DND-41 (cell line): ENCODE data around the gene CHST12.
"Not testable (repeated sequence)": the region's sequence is repeated elsewhere in the genome, so short reads cannot be mapped to it uniquely, and the experiment has no call there.

Source experiments
- ATAC-seq: fragments of 200-7000 bp; cut with Tn5 transposase; 3 replicates; pipeline ENCODE4 v1.9.1; 2021; ENCODE audit warnings: low read depth; ENCODE audit not compliant: insufficient read depth
- DNase-seq: peaks from one replicate; pipeline ENCODE4 v3.0.0-alpha.2; 2020
- H2AFZ ChIP-seq: 2 replicates; pipeline ENCODE4 v1.6.0; 2012; ENCODE audit warnings: low read depth, low read length
- H3K27ac ChIP-seq: 2 replicates; pipeline ENCODE4 v1.5.1; 2012; ENCODE audit warnings: low read length, inconsistent platforms
- H3K27me3 ChIP-seq: fragments of 200-600 bp; sonication (generic); 2 replicates; pipeline ENCODE4 v1.6.0; 2012; ENCODE audit warnings: low read length, mild to moderate bottlenecking, inconsistent platforms; ENCODE audit not compliant: insufficient read depth, poor library complexity
- H3K36me3 ChIP-seq: 2 replicates; pipeline ENCODE4 v1.5.1; 2012; ENCODE audit warnings: low read length, inconsistent platforms; ENCODE audit not compliant: insufficient read depth
- H3K4me1 ChIP-seq: 2 replicates; pipeline ENCODE4 v1.5.1; 2012; ENCODE audit warnings: mild to moderate bottlenecking, low read length; ENCODE audit not compliant: insufficient read depth
- H3K4me2 ChIP-seq: 2 replicates; pipeline ENCODE4 v1.6.0; 2012; ENCODE audit warnings: mild to moderate bottlenecking, moderate library complexity, low read length, inconsistent platforms; ENCODE audit not compliant: insufficient read depth
- H3K4me3 ChIP-seq, 2 experiments: fragments of 200-600 bp in 1 of 2; shearing (Covaris generic) in 1 of 2; 2 replicates each; pipeline ENCODE4 v1.5.1; 2012 to 2016; ENCODE audit warnings: inconsistent platforms in 2 of 2, low read length in 2 of 2, mild to moderate bottlenecking in 2 of 2, low read depth in 1 of 2, moderate library complexity in 1 of 2
- H3K79me2 ChIP-seq: 2 replicates; pipeline ENCODE4 v1.6.0; 2012; ENCODE audit warnings: low read length, inconsistent platforms; ENCODE audit not compliant: insufficient read depth
- H3K9ac ChIP-seq: 2 replicates; pipeline ENCODE4 v1.6.0; 2012; ENCODE audit warnings: low read depth, mild to moderate bottlenecking, inconsistent platforms, low read length, moderate library complexity
- H3K9me3 ChIP-seq: 2 replicates; pipeline ENCODE4 v1.5.1; 2012; ENCODE audit warnings: low read length, moderate library complexity, mild to moderate bottlenecking, inconsistent platforms; ENCODE audit not compliant: insufficient read depth, severe bottlenecking
- H4K20me1 ChIP-seq: 2 replicates; pipeline ENCODE4 v1.6.0; 2012; ENCODE audit warnings: low read length; ENCODE audit not compliant: insufficient read depth
- CTCF ChIP-seq: IDR thresholded peaks from 2 replicates; pipeline ENCODE4 v1.5.1; 2012; ENCODE audit warnings: borderline replicate concordance, low read length, moderate library complexity, mild to moderate bottlenecking; ENCODE audit not compliant: poor library complexity, severe bottlenecking; ENCODE audit errors: extremely low read depth
- EZH2 ChIP-seq: IDR thresholded peaks from 3 replicates; pipeline ENCODE4 v1.6.1; 2012; ENCODE audit warnings: borderline replicate concordance, low read depth, mild to moderate bottlenecking, moderate library complexity, low read length, inconsistent platforms; ENCODE audit not compliant: severe bottlenecking

The CHST12 gene

GRCh38 chr7:2381881-2382509, 21.4 kb upstream of the CHST12 start:
- peaks cover 40% of the 10 kb centered on the region for H4K20me1 ChIP-seq
- H3K9me3 ChIP-seq, result no peaks in the 10 kb centered on the region
- H3K4me3 ChIP-seq, result no peak overlapping the region
- peaks cover 7% of the 10 kb centered on the region for H3K79me2 ChIP-seq
- no peak overlapping the region for H3K4me2 ChIP-seq
- ATAC-seq, result no peak
- no peak overlapping the region for H2AFZ ChIP-seq
- TF ChIP-seq EZH2, result no peak
- TF ChIP-seq CTCF, result no peak
- H3K27me3 ChIP-seq, result no peaks in the 10 kb centered on the region
- no peak overlapping the region for H3K9ac ChIP-seq
- no peak overlapping the region for H3K27ac ChIP-seq
- no peak for DNase-seq
- H3K36me3 ChIP-seq, result peaks cover 55% of the 10 kb centered on the region
- no peaks in the 10 kb centered on the region for H3K4me1 ChIP-seq

GRCh38 chr7:2383543-2384274, 19.7 kb upstream of the CHST12 start:
- H3K4me1 ChIP-seq, result no peaks in the 10 kb centered on the region
- no peaks in the 10 kb centered on the region for H3K27me3 ChIP-seq
- peaks cover 29% of the 10 kb centered on the region for H4K20me1 ChIP-seq
- H3K36me3 ChIP-seq, result peaks cover 44% of the 10 kb centered on the region
- no peak overlapping the region for H3K9ac ChIP-seq
- no peak for TF ChIP-seq CTCF
- no peak for DNase-seq
- no peak overlapping the region for H3K27ac ChIP-seq
- no peak overlapping the region for H2AFZ ChIP-seq
- H3K4me2 ChIP-seq, result no peak overlapping the region
- H3K9me3 ChIP-seq, result no peaks in the 10 kb centered on the region
- H3K4me3 ChIP-seq, result no peak overlapping the region
- ATAC-seq, result no peak
- no peaks in the 10 kb centered on the region; the same call in 1 of the 2 replicates for H3K79me2 ChIP-seq

- Histone ChIP-seq H3K36me3 (peaks cover 35% of the 10 kb centered on the region), H3K9me3 (no peaks in the 10 kb centered on the region), H3K4me2 (no peak overlapping the region), H3K9ac (no peak overlapping the region), H3K79me2 (no peaks in the 10 kb centered on the region), H3K27ac (no peak overlapping the region), H3K4me3 (no peak overlapping the region), H3K4me1 (no peaks in the 10 kb centered on the region), H3K27me3 (no peaks in the 10 kb centered on the region), H2AFZ (no peak overlapping the region), H4K20me1 (peaks cover 20% of the 10 kb centered on the region)
- TF ChIP-seq EZH2 (no peak), CTCF (peak; percentile 35)
- DNase-seq, result no peak
- no peak for ATAC-seq
Measured at GRCh38 chr7:2384354-2385243, 18.8 kb upstream of the CHST12 start.

GRCh38 chr7:2386122-2386521, 17.3 kb upstream of the CHST12 start:
- not testable (repeated sequence) for ATAC-seq, H3K9me3 ChIP-seq, H3K79me2 ChIP-seq, H3K9ac ChIP-seq, DNase-seq, H3K4me3 ChIP-seq, H4K20me1 ChIP-seq, H3K27me3 ChIP-seq, H3K27ac ChIP-seq, H2AFZ ChIP-seq, H3K4me1 ChIP-seq, H3K4me2 ChIP-seq
- H3K36me3 ChIP-seq, result peaks cover 20% of the 10 kb centered on the region
